NCI-H2196 treated with DMSO at 0.1 percent for 48 hours (cell line): ENCODE measurements around the gene FHDC1.

Source experiments
- DNase-seq: peaks from one replicate; lab custom pipeline; 2025; ENCODE audit not compliant: unreplicated experiment; lab: John Stamatoyannopoulos, UW

The FHDC1 gene

DNA sequence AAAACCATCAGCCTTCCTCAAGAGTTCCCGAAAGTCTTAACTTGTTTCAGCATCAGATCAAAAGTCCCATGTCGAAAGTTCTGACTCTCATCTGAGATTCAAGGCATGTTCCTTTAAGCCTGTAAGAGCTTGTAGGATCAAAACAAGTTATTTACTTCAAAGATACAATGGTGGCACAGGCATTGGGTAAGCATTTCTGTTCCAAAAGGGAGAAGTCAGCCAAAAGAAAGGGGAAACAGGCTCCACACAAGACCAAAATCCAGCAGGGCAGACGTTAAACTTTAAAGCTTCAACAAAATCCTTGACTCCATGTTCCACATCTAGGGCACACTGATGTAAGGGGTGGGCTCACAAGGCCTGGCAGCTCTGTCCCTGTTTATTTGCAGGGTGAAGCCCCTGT, 91.7 kb downstream of the FHDC1 start:
- DNase-seq, result no peak

DNA sequence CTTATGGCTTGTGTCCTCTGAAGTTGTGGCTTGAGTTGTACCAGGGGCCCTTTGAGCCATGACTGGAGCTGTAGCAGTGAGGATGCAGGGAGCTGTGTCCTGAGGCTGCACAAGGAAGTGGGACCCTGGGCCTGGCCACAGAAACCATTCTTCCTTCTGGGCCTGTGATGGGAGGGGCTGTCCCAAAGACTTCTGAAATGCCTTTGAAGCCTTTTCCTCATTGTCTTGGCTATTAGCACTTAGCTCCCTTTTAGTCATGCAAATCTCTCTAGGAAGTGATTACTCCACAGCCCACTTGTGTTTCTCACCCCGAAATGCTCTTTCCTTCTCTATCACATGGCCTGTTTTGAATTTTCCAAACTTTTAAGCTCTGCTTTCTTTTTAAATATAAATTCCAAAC, 92.4 kb downstream of the FHDC1 start:
- no peak for DNase-seq
